NT2/D1 (cell line): ENCODE measurements around the gene NLGN4X.

Experiments
- DNase-seq: peaks from one replicate; pipeline ENCODE4 v3.0.0-alpha.2; 2011; ENCODE audit warnings: low read depth, low spot score
- H3K27me3 ChIP-seq: 2 replicates; pipeline ENCODE4 v1.6.0; 2011; ENCODE audit warnings: mild to moderate bottlenecking; ENCODE audit not compliant: insufficient read length, insufficient read depth
- H3K36me3 ChIP-seq: 2 replicates; pipeline ENCODE4 v1.6.1; 2011; ENCODE audit warnings: mild to moderate bottlenecking, low read length, mixed read lengths; ENCODE audit not compliant: insufficient read depth, insufficient read length
- H3K4me1 ChIP-seq: 2 replicates; pipeline ENCODE4 v1.5.1; 2011; ENCODE audit not compliant: insufficient read depth, insufficient read length
- H3K4me3 ChIP-seq: 2 replicates; pipeline ENCODE4 v1.5.1; 2011; ENCODE audit warnings: low read depth; ENCODE audit not compliant: insufficient read length
- H3K9ac ChIP-seq: 2 replicates; pipeline ENCODE4 v1.6.0; 2011; ENCODE audit warnings: low read depth; ENCODE audit not compliant: insufficient read length
- H3K9me3 ChIP-seq: 2 replicates; pipeline ENCODE4 v1.5.1; 2011; ENCODE audit warnings: mild to moderate bottlenecking, low read length; ENCODE audit not compliant: insufficient read depth
- SUZ12 ChIP-seq: IDR thresholded peaks from 2 replicates; pipeline ENCODE4 v1.6.1; 2011; ENCODE audit not compliant: insufficient read length, insufficient read depth; ENCODE audit errors: extremely low read depth
- YY1 ChIP-seq: IDR thresholded peaks from 2 replicates; pipeline ENCODE4 v1.6.1; 2011; ENCODE audit not compliant: insufficient read length, insufficient read depth
- ZNF274 ChIP-seq: IDR thresholded peaks from 2 replicates; pipeline ENCODE4 v1.6.1; 2011; ENCODE audit warnings: mild to moderate bottlenecking, low read depth, low read length

The NLGN4X gene

GRCh38 chrX:5869786-5870185 lies 358.9 kb downstream of the NLGN4X start:
- Histone ChIP-seq H3K9ac (no peak overlapping the region), H3K36me3 (no peaks in the 10 kb centered on the region), H3K9me3 (no peaks in the 10 kb centered on the region), H3K4me3 (no peak overlapping the region), H3K27me3 (no peaks in the 10 kb centered on the region), H3K4me1 (no peaks in the 10 kb centered on the region)
- DNase-seq = no peak
- TF ChIP-seq SUZ12 = no peak
- TF ChIP-seq YY1 = no peak
- TF ChIP-seq ZNF274 = no peak

GRCh38 chrX:5867778-5868177 lies 360.9 kb downstream of the NLGN4X start:
- Histone ChIP-seq H3K27me3 (no peaks in the 10 kb centered on the region), H3K36me3 (no peaks in the 10 kb centered on the region), H3K9me3 (no peaks in the 10 kb centered on the region), H3K9ac (no peak overlapping the region), H3K4me1 (no peaks in the 10 kb centered on the region), H3K4me3 (no peak overlapping the region)
- TF ChIP-seq SUZ12 (no peak), ZNF274 (no peak), YY1 (no peak)
- DNase-seq = no peak

GRCh38 chrX:5857232-5857631 lies 371.4 kb downstream of the NLGN4X start:
- no peak overlapping the region for H3K9ac ChIP-seq
- no peaks in the 10 kb centered on the region for H3K36me3 ChIP-seq
- DNase-seq = no peak
- TF ChIP-seq SUZ12 (no peak), ZNF274 (no peak), YY1 (no peak)
- H3K4me3 ChIP-seq = no peak overlapping the region
- H3K27me3 ChIP-seq = no peaks in the 10 kb centered on the region
- no peaks in the 10 kb centered on the region for H3K9me3 ChIP-seq
- H3K4me1 ChIP-seq = no peaks in the 10 kb centered on the region

GRCh38 chrX:5852941-5853340 lies 375.7 kb downstream of the NLGN4X start:
- H3K36me3 ChIP-seq = no peaks in the 10 kb centered on the region
- TF ChIP-seq SUZ12 (no peak), YY1 (no peak), ZNF274 (no peak)
- no peak overlapping the region for H3K9ac ChIP-seq
- H3K4me3 ChIP-seq = no peak overlapping the region
- DNase-seq = no peak
- no peaks in the 10 kb centered on the region for H3K4me1 ChIP-seq
- no peaks in the 10 kb centered on the region for H3K9me3 ChIP-seq
- H3K27me3 ChIP-seq = no peaks in the 10 kb centered on the region

DNA sequence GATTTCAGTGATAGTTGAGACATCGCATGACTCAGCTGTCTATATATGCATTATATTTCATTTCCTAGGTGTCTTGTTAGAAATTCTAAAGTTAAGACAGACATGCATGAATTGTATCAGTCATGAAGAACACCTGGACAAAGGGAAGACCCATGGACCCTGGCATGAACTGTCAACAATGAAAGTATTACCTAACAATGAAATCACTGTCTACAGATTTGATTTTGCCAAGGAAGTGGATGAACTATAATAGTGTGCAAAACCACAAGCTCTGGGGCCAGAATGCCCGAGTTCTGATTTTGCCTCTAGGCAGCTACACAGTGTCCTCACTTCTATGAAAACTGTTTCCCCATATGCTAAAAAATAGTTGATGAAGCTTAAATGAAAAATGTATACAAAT lies 386.1 kb downstream of the NLGN4X start:
- H3K27me3 ChIP-seq = no peaks in the 10 kb centered on the region
- no peak for DNase-seq
- no peak overlapping the region for H3K4me3 ChIP-seq
- no peaks in the 10 kb centered on the region for H3K36me3 ChIP-seq
- H3K9me3 ChIP-seq = no peaks in the 10 kb centered on the region
- H3K9ac ChIP-seq = no peak overlapping the region
- H3K4me1 ChIP-seq = no peaks in the 10 kb centered on the region
- no peak for TF ChIP-seq YY1
- no peak for TF ChIP-seq SUZ12
- TF ChIP-seq ZNF274 = no peak
